Esophagus muscularis mucosa (tissue), 4 donors: ENCODE results near the gene ZP2. TPM values are rescaled to one million over a fixed set of nuclear protein-coding genes. Genes with fewer than 3 reads are reported as not detected.

Source experiments
- DNase-seq: peaks from one replicate; pipeline ENCODE4 v3.0.0-alpha.2; 2017; ENCODE audit errors: extremely low spot score
- H3K27ac ChIP-seq, 4 donors: fragments of 200-600 bp; sonication (generic); replicated peaks in 1 of 4; 1 replicate in 3 of 4; 2 replicates in 1 of 4; pipeline ENCODE4 v1.5.1; 2016 to 2019; ENCODE audit warnings: mild to moderate bottlenecking in 1 of 4
- H3K27me3 ChIP-seq, 4 donors: fragments of 200-600 bp; sonication (generic); one replicate each; pipeline versions ENCODE4 v1.5.1 to v1.6.0; 2016 to 2019
- H3K36me3 ChIP-seq, 4 donors: fragments of 200-600 bp; sonication (generic); one replicate each; pipeline ENCODE4 v1.5.1; 2016 to 2019
- H3K4me1 ChIP-seq, 4 donors: fragments of 200-600 bp; sonication (generic); one replicate each; pipeline ENCODE4 v1.5.1; 2016 to 2019
- H3K4me3 ChIP-seq, 4 donors: fragments of 200-600 bp; sonication (generic); 1 replicate in 2 of 4; 2 replicates in 2 of 4; pipeline ENCODE4 v1.5.1; 2016 to 2019; ENCODE audit warnings: mild to moderate bottlenecking in 4 of 4, moderate library complexity in 1 of 4
- H3K9me3 ChIP-seq, 4 donors: fragments of 200-600 bp; sonication (generic); 1 replicate in 3 of 4; 2 replicates in 1 of 4; pipeline ENCODE4 v1.5.1; 2016 to 2019
- CTCF ChIP-seq, 3 experiments: fragments of 200-600 bp in 2 of 3; fragments of 450-650 bp in 1 of 3; sonication (generic) in 2 of 3; IDR thresholded peaks; one replicate each; pipeline ENCODE4 v1.5.1; 2017 to 2019; ENCODE audit warnings: antibody characterized with exemption in 3 of 3, mild to moderate bottlenecking in 2 of 3, moderate library complexity in 1 of 3
- EP300 ChIP-seq: sonication (generic); formaldehyde crosslinking; IDR thresholded peaks from one replicate; pipeline ENCODE4 v1.6.1; 2017; ENCODE audit warnings: antibody characterized with exemption
- POLR2A ChIP-seq: fragments of 450-650 bp; IDR thresholded peaks from one replicate; pipeline ENCODE4 v1.6.1; 2017; ENCODE audit warnings: antibody characterized with exemption, moderate library complexity, mild to moderate bottlenecking, low read depth
- POLR2AphosphoS5 ChIP-seq, 2 donors: sonication (generic); formaldehyde crosslinking; IDR thresholded peaks; one replicate each; pipeline ENCODE4 v1.6.1; 2017; ENCODE audit warnings: antibody characterized with exemption in 2 of 2
- WGBS: methylation state at CpG from one replicate; pipeline ENCODE4 v1.1.5; 2018; 5-methylcytosine and 5-hydroxymethylcytosine counted together
- intact Hi-C: fragments of 100-400 bp; cut with DNase I; formaldehyde crosslinking; loops from one replicate; pipeline ENCODE4 v1.15.1; 2023
- total RNA-seq, 4 donors: library from RNA; depleted of rRNA; stranded (reverse); fragments of >200 nt; gene quantifications; one replicate each; pipeline versions ENCODE4 v1.1.0 to v1.2.1, GENCODE V29; 2016

ZP2 gene
- total RNA-seq, 4 donors from 2014 or later: not detected

GRCh38 chr16:21150375-21151001 lies 60.9 kb downstream of the ZP2 start, which contains the start of gene DNAH3:
Gene DNAH3 (minus strand): TSS chr16:21150846. CDS start chr16:21150319, 527 bp downstream.
- Histone ChIP-seq H3K27ac (no peak within 1 kb of the TSS), H3K9me3 (no peaks in the 10 kb centered on the region), H3K36me3 (no peaks in the 10 kb centered on the region), H3K4me1 (peaks cover 0 to 2% (median 0%) of the 10 kb centered on the region in 4 donors), H3K4me3 (no peak within 1 kb of the TSS), H3K27me3 (peaks cover 0 to 15% (median 0%) of the 10 kb centered on the region in 4 donors)
- 46% methylated on average over 8 of the region's 8 CpGs for WGBS
- TF ChIP-seq POLR2AphosphoS5 (IDR thresholded peaks at IDR 0.05): no peak
- TF ChIP-seq CTCF (IDR thresholded peaks at IDR 0.05): no peak
- TF ChIP-seq EP300: no peak
- TF ChIP-seq POLR2A: no peak
- DNase-seq: no peak
- intact Hi-C loops: loop anchor here (5.0 to 10.0 kb wide), 2 partner anchors 127 to 1524 kb away; partner anchors contain the start of gene CRYM

Other genes with a start within 250 kb of the ZP2 start
- under 1 TPM in 2 of 4 donors, not detected in 2; under 0.01 to 0.13 TPM for gene DNAH3, start 60.7 kb downstream of the ZP2 start, total RNA-seq
- gene LDAF1, start 52.9 kb downstream of the ZP2 start, total RNA-seq: 100 to 1,000 TPM in 3 of 4 donors, 10 to 100 TPM in 1; 98.7 to 208 (median 141) TPM
- not detected for gene ANKS4B, start 22.1 kb upstream of the ZP2 start, total RNA-seq
- 1 to 10 TPM in 2 of 4 donors, not detected in 2; 1.0 to 1.2 TPM for gene CRYM, start 66.7 kb upstream of the ZP2 start, total RNA-seq